H1 (cell line): Measurements from ENCODE around the gene TEN1. TPM values are rescaled to one million over a fixed set of nuclear protein-coding genes. Genes with fewer than 3 reads are reported as not detected.

Source experiments
- CTCF ChIA-PET: fragments of 300-600 bp; sonication (Branson Sonifier 250); formaldehyde crosslinking; loops from one replicate; lab custom pipeline; 2021; ENCODE audit not compliant: partially characterized antibody; lab: Charles Lee
- POLR2A ChIA-PET: fragments of 300-600 bp; sonication (Branson Sonifier 250); formaldehyde crosslinking; loops from one replicate; lab custom pipeline; 2021; ENCODE audit warnings: inconsistent platforms; ENCODE audit not compliant: partially characterized antibody; lab: Charles Lee
- DNase-seq, 2 experiments: peaks; one replicate each; pipeline versions ENCODE4 v3.0.0 to v3.0.0-alpha.2; 2010 to 2022; ENCODE audit warnings: low spot score in 2 of 2, low read depth in 1 of 2, mixed read lengths in 1 of 2
- FAIRE-seq: peaks from 2 replicates; lab custom pipeline; 2011; peaks lifted over from hg19 to GRCh38; lab: Jason Lieb, UNC
- H2AFZ ChIP-seq: 2 replicates; pipeline ENCODE4 v1.8.1; 2012; ENCODE audit warnings: low read length, inconsistent platforms
- H2AK5ac ChIP-seq: 2 replicates; pipeline ENCODE4 v1.6.1; 2013; ENCODE audit warnings: low read depth, low read length
- H2BK120ac ChIP-seq: replicated peaks from 2 replicates; pipeline ENCODE3; 2013; ENCODE audit warnings: low read depth, low read length, inconsistent platforms
- H2BK12ac ChIP-seq: 2 replicates; pipeline ENCODE4 v1.6.1; 2013; ENCODE audit warnings: low read depth, low read length
- H2BK15ac ChIP-seq: 2 replicates; pipeline ENCODE4 v1.6.1; 2013; ENCODE audit warnings: low read length
- H2BK20ac ChIP-seq: 2 replicates; pipeline ENCODE4 v1.6.1; 2013; ENCODE audit warnings: low read length
- H2BK5ac ChIP-seq: 2 replicates; pipeline ENCODE4 v1.6.1; 2013; ENCODE audit warnings: low read depth, low read length
- H3K14ac ChIP-seq: 2 replicates; pipeline ENCODE4 v1.6.1; 2013; ENCODE audit warnings: inconsistent platforms; ENCODE audit not compliant: insufficient read length
- H3K18ac ChIP-seq: 2 replicates; pipeline ENCODE4 v1.6.1; 2013; ENCODE audit warnings: low read length; ENCODE audit errors: extremely low read depth
- H3K23ac ChIP-seq: 2 replicates; pipeline ENCODE4 v1.6.1; 2013; ENCODE audit warnings: inconsistent platforms; ENCODE audit not compliant: insufficient read length
- H3K23me2 ChIP-seq: 2 replicates; pipeline ENCODE4 v1.6.1; 2013; ENCODE audit warnings: low read depth, low read length
- H3K27ac ChIP-seq: 2 replicates; pipeline ENCODE4 v1.6.1; 2011; ENCODE audit warnings: low read depth, low read length, inconsistent platforms
- H3K27me3 ChIP-seq, 4 experiments: replicated peaks in 1 of 4; 1 replicate in 1 of 4; 2 replicates in 3 of 4; pipeline versions ENCODE4 v1.6.1 to v1.8.1; 2011 to 2013; ENCODE audit warnings: low read length in 3 of 4, mild to moderate bottlenecking in 3 of 4, inconsistent platforms in 2 of 4, mixed read lengths in 2 of 4, moderate library complexity in 1 of 4; ENCODE audit not compliant: control insufficient read depth in 3 of 4, insufficient read depth in 3 of 4; ENCODE audit errors: extremely low read depth in 1 of 4
- H3K36me3 ChIP-seq, 4 experiments: 2 replicates each; pipeline versions ENCODE4 v1.6.1 to v1.8.1; 2011 to 2013; ENCODE audit warnings: mild to moderate bottlenecking in 4 of 4, low read length in 3 of 4, moderate library complexity in 2 of 4, control low read depth in 1 of 4, inconsistent platforms in 1 of 4; ENCODE audit not compliant: insufficient read depth in 4 of 4, control insufficient read depth in 2 of 4
- H3K4ac ChIP-seq: replicated peaks from 2 replicates; pipeline ENCODE3; 2013; ENCODE audit warnings: low read length, low read depth, mixed read lengths, inconsistent platforms; ENCODE audit not compliant: insufficient read length
- H3K4me1 ChIP-seq, 4 experiments: replicated peaks in 1 of 4; 1 replicate in 1 of 4; 2 replicates in 3 of 4; pipeline versions ENCODE4 v1.6.1 to v1.8.1; 2011 to 2013; ENCODE audit warnings: low read length in 3 of 4, inconsistent platforms in 2 of 4, mixed read lengths in 1 of 4; ENCODE audit not compliant: insufficient read depth in 4 of 4, control insufficient read depth in 3 of 4
- H3K4me2 ChIP-seq, 2 experiments: 2 replicates each; pipeline versions ENCODE4 v1.6.1 to v1.8.1; 2011 to 2013; ENCODE audit warnings: low read depth in 2 of 2, low read length in 2 of 2, control low read depth in 1 of 2, inconsistent platforms in 1 of 2, mild to moderate bottlenecking in 1 of 2; ENCODE audit not compliant: insufficient read depth in 1 of 2
- H3K4me3 ChIP-seq, 4 experiments: fragments of 200-600, 300-600 bp in 1 of 4; sonication (generic), shearing (Covaris generic), sonication (Bioruptor Twin) in 1 of 4; 2 replicates each; pipeline versions ENCODE4 v1.5.1 to v1.8.1; 2011 to 2016; ENCODE audit warnings: low read length in 4 of 4, low read depth in 3 of 4, control low read depth in 2 of 4, inconsistent platforms in 2 of 4, mild to moderate bottlenecking in 2 of 4, mixed read lengths in 1 of 4, moderate library complexity in 1 of 4; ENCODE audit not compliant: insufficient read depth in 2 of 4; ENCODE audit errors: extremely low read depth in 1 of 4
- H3K56ac ChIP-seq: replicated peaks from 2 replicates; pipeline ENCODE3; 2013; ENCODE audit warnings: low read depth, mild to moderate bottlenecking, mixed read lengths, low read length, inconsistent platforms; ENCODE audit not compliant: insufficient read length
- H3K79me1 ChIP-seq: 2 replicates; pipeline ENCODE4 v1.6.1; 2013; ENCODE audit warnings: low read depth, low read length, control low read depth
- H3K79me2 ChIP-seq, 2 experiments: 2 replicates each; pipeline versions ENCODE4 v1.6.1 to v1.8.1; 2012 to 2013; ENCODE audit warnings: low read length in 2 of 2, mild to moderate bottlenecking in 2 of 2, inconsistent platforms in 1 of 2; ENCODE audit not compliant: insufficient read depth in 2 of 2, control insufficient read depth in 1 of 2
- H3K9ac ChIP-seq, 4 experiments: replicated peaks in 1 of 4; 1 replicate in 1 of 4; 2 replicates in 3 of 4; pipeline versions ENCODE4 v1.6.1 to v1.8.1; 2011 to 2013; ENCODE audit warnings: low read depth in 3 of 4, low read length in 3 of 4, control low read depth in 2 of 4, mild to moderate bottlenecking in 2 of 4, moderate library complexity in 2 of 4, inconsistent platforms in 1 of 4; ENCODE audit errors: extremely low read depth in 1 of 4
- H3K9me3 ChIP-seq, 2 experiments: 2 replicates each; pipeline versions ENCODE4 v1.6.1 to v1.8.1; 2012 to 2013; ENCODE audit warnings: mild to moderate bottlenecking in 2 of 2, moderate library complexity in 2 of 2, control low read depth in 1 of 2, inconsistent platforms in 1 of 2, low read depth in 1 of 2, low read length in 1 of 2, mixed read lengths in 1 of 2; ENCODE audit not compliant: insufficient read depth in 2 of 2
- H4K20me1 ChIP-seq, 2 experiments: replicated peaks in 1 of 2; 2 replicates each; pipeline versions ENCODE3 to v1.8.1; 2011 to 2013; ENCODE audit warnings: inconsistent platforms in 2 of 2, low read length in 2 of 2, mild to moderate bottlenecking in 1 of 2; ENCODE audit not compliant: insufficient read depth in 2 of 2, control insufficient read depth in 1 of 2
- H4K5ac ChIP-seq: 2 replicates; pipeline ENCODE4 v1.6.1; 2013; ENCODE audit warnings: low read length, low read depth, mixed read lengths, inconsistent platforms; ENCODE audit not compliant: insufficient read length
- H4K8ac ChIP-seq: 2 replicates; pipeline ENCODE4 v1.8.0; 2013; ENCODE audit warnings: mild to moderate bottlenecking, moderate library complexity, low read length, inconsistent platforms; ENCODE audit not compliant: insufficient read depth; ENCODE audit errors: extremely low read depth
- H4K91ac ChIP-seq: replicated peaks from 2 replicates; pipeline ENCODE3; 2013; ENCODE audit warnings: low read length, mixed read lengths, inconsistent platforms; ENCODE audit not compliant: insufficient read length
- BCL11A ChIP-seq, 2 experiments: IDR thresholded peaks; one replicate each; pipeline ENCODE4 v1.6.1; 2011; ENCODE audit warnings: low read depth in 2 of 2, low read length in 2 of 2, mild to moderate bottlenecking in 2 of 2
- CEBPB ChIP-seq: IDR thresholded peaks from 2 replicates; pipeline ENCODE4 v1.6.1; 2012; ENCODE audit warnings: low read depth, low read length
- HDAC6 ChIP-seq: IDR thresholded peaks from one replicate; pipeline ENCODE4 v1.7.1; 2012; ENCODE audit warnings: low read depth, mild to moderate bottlenecking, inconsistent platforms, low read length, moderate library complexity
- JUND ChIP-seq: IDR thresholded peaks from 2 replicates; pipeline ENCODE4 v1.6.1; 2011; ENCODE audit warnings: mild to moderate bottlenecking, improper control_type of control experiment, low read length
- KDM4A ChIP-seq: IDR thresholded peaks from one replicate; pipeline ENCODE4 v1.7.1; 2012; ENCODE audit warnings: low read depth, mild to moderate bottlenecking, moderate library complexity, low read length, inconsistent platforms; ENCODE audit not compliant: severe bottlenecking
- NANOG ChIP-seq: IDR thresholded peaks from 2 replicates; pipeline ENCODE4 v1.6.1; 2011; ENCODE audit warnings: low read length, low read depth, mild to moderate bottlenecking, inconsistent platforms; ENCODE audit not compliant: insufficient read depth, poor library complexity, severe bottlenecking
- POLR2AphosphoS5 ChIP-seq: IDR thresholded peaks from 2 replicates; pipeline ENCODE4 v1.6.1; 2011; ENCODE audit warnings: low read depth, low read length
- RFX5 ChIP-seq: IDR thresholded peaks from 2 replicates; pipeline ENCODE4 v1.6.1; 2011; ENCODE audit warnings: low read depth, low read length, improper control_type of control experiment, borderline replicate concordance
- TCF12 ChIP-seq: IDR thresholded peaks from 2 replicates; pipeline ENCODE4 v1.6.1; 2011; ENCODE audit warnings: low read depth, mild to moderate bottlenecking, low read length
- ZNF274 ChIP-seq: IDR thresholded peaks from 2 replicates; pipeline ENCODE4 v1.7.0; 2012; ENCODE audit warnings: low read length, borderline replicate concordance; ENCODE audit errors: extremely low read depth
- WGBS, 2 experiments: shearing (Covaris generic) in 1 of 2; methylation state at CpG; one replicate each; pipeline versions ENCODE4 v1.1.6 to v1.1.7; 2013 to 2015; ENCODE audit warnings: low lambda C conversion rate in 2 of 2, mixed read lengths in 2 of 2, inconsistent platforms in 1 of 2, low coverage in 1 of 2, missing lambda C conversion rate in 1 of 2; ENCODE audit not compliant: insufficient replicate concordance in 2 of 2, insufficient coverage in 1 of 2, insufficient read length in 1 of 2; ENCODE audit errors: extremely low coverage in 1 of 2, missing lambda C conversion rate in 1 of 2; 5-methylcytosine and 5-hydroxymethylcytosine counted together
- polyA plus RNA-seq, 7 experiments: library from polyadenylated mRNA; depleted of rRNA in 3 of 7; stranded (reverse) in 5 of 7; unstranded in 2 of 7; fragments of >200 nt in 5 of 7; fragments of 200-250 nt in 2 of 7; gene quantifications; 1 replicate in 5 of 7; 2 replicates in 1 of 7; 4 replicates in 1 of 7; pipeline versions ENCODE4 v1.2.1 to v1.2.3, GENCODE V29; 2011 to 2013; ENCODE audit warnings: missing spikeins in 2 of 7, mixed read lengths in 2 of 7
- total RNA-seq: library from RNA; stranded (reverse); fragmentation: NEBNext Ultra II Directional; extraction: Animal tissue kit (Norgen Biotek cat#: 25700); gene quantifications from 2 replicates; pipeline ENCODE4 v1.2.1, GENCODE V29; 2021
- TF ChIP-seq, protein P1 (sequence below): IDR thresholded peaks from 2 replicates; pipeline ENCODE4 v1.6.1; 2012; ENCODE audit warnings: inconsistent platforms
- TF ChIP-seq, protein P2 (sequence below), 3 experiments: IDR thresholded peaks; 1 replicate in 2 of 3; 2 replicates in 1 of 3; pipeline versions ENCODE4 v1.5.1 to v1.6.1; 2011; ENCODE audit warnings: low read length in 3 of 3, mild to moderate bottlenecking in 3 of 3, inconsistent platforms in 2 of 3, low read depth in 1 of 3, moderate library complexity in 1 of 3; ENCODE audit not compliant: insufficient read depth in 1 of 3; ENCODE audit errors: control extremely low read depth in 1 of 3

TEN1 gene
- total and polyA plus RNA-seq, 2 of the 8 experiments (the other 6 are each of a cell fraction or from before 2014, with no cell fraction given): 15.9 to 18.7 TPM

DNA sequence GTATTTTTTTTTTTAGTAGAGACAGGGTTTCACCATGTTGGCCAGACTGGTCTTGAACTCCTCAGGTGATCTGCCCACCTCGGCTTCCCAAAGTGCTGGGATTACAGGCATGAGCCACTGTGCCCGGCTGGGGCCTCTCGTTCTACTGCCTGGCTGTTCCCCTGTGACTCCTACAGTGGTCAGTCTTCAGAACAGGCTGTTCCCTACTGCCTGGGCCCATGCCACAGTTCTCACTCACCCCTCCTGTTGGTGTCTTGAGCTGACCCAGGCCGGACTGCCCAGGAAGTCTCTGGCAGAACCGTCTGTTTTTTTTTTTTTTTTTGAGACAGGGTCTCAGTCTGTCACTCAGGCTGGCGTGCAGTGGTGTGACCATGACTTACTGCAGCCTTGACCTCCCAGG lies 24.9 kb downstream of the TEN1 start:
- H3K36me3 ChIP-seq: no peaks in the 10 kb centered on the region; a peak in 2 of 8 replicates
- H3K4me2 ChIP-seq: no peak overlapping the region
- H2AFZ ChIP-seq: no peak overlapping the region
- H3K4ac ChIP-seq: no peak overlapping the region
- H3K27ac ChIP-seq: no peak overlapping the region
- no peak overlapping the region for H2BK12ac ChIP-seq
- no peak overlapping the region for H3K14ac ChIP-seq
- no peaks in the 10 kb centered on the region for H3K23me2 ChIP-seq
- no peaks in the 10 kb centered on the region for H3K27me3 ChIP-seq
- no peak overlapping the region for H2BK15ac ChIP-seq
- H2BK120ac ChIP-seq: no peak overlapping the region
- H3K18ac ChIP-seq: no peak overlapping the region
- no peak overlapping the region for H3K56ac ChIP-seq
- ChIA-PET CTCF (interaction anchor here (0.6 to 32.0 kb wide), 17 partner anchors 10 to 284 kb away, joined by 3 to 885 read pairs (median 8); partner anchors contain the start of genes EVPL, MRPL38, TRIM47 and TRIM65), POLR2A (interaction anchor here (1.1 to 1.6 kb wide), 4 partner anchors 10 to 108 kb away, joined by 3 to 5 read pairs (median 3); partner anchors contain the start of gene FBF1)
- no peak overlapping the region for H3K23ac ChIP-seq
- H2AK5ac ChIP-seq: no peak overlapping the region
- no peak overlapping the region for H4K5ac ChIP-seq
- no peaks in the 10 kb centered on the region for H3K9me3 ChIP-seq
- no peak overlapping the region for H3K4me3 ChIP-seq
- no peak for FAIRE-seq
- no peak overlapping the region for H2BK20ac ChIP-seq
- DNase-seq: no peak
- no peak overlapping the region for H3K9ac ChIP-seq
- H4K8ac ChIP-seq: no peak overlapping the region
- no peaks in the 10 kb centered on the region for H3K79me1 ChIP-seq
- H2BK5ac ChIP-seq: no peak overlapping the region
- no peak overlapping the region for H4K91ac ChIP-seq
- 80% methylated on average over 4 of the region's 6 CpGs; no CpG with 5 or more reads in 1 of the 2 experiments for WGBS, 2 experiments
- H3K79me2 ChIP-seq: no peaks in the 10 kb centered on the region
- H4K20me1 ChIP-seq: no peaks in the 10 kb centered on the region
- no peaks in the 10 kb centered on the region; a peak in 2 of 7 replicates for H3K4me1 ChIP-seq
- TF ChIP-seq TCF12 (no peak), CEBPB (no peak), POLR2AphosphoS5 (no peak), JUND (no peak), NANOG (no peak), HDAC6 (no peak), BCL11A (IDR thresholded peaks at IDR 0.05; ENCODE audit: low read depth in 2 of 2, low read length in 2 of 2) (no peak), ZNF274 (no peak), RFX5 (no peak), KDM4A (no peak)
- TF ChIP-seq, protein P1, sequence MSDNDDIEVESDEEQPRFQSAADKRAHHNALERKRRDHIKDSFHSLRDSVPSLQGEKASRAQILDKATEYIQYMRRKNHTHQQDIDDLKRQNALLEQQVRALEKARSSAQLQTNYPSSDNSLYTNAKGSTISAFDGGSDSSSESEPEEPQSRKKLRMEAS: no peak
- TF ChIP-seq, protein P2, sequence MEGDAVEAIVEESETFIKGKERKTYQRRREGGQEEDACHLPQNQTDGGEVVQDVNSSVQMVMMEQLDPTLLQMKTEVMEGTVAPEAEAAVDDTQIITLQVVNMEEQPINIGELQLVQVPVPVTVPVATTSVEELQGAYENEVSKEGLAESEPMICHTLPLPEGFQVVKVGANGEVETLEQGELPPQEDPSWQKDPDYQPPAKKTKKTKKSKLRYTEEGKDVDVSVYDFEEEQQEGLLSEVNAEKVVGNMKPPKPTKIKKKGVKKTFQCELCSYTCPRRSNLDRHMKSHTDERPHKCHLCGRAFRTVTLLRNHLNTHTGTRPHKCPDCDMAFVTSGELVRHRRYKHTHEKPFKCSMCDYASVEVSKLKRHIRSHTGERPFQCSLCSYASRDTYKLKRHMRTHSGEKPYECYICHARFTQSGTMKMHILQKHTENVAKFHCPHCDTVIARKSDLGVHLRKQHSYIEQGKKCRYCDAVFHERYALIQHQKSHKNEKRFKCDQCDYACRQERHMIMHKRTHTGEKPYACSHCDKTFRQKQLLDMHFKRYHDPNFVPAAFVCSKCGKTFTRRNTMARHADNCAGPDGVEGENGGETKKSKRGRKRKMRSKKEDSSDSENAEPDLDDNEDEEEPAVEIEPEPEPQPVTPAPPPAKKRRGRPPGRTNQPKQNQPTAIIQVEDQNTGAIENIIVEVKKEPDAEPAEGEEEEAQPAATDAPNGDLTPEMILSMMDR (IDR thresholded peaks at IDR 0.05; ENCODE audit: control extremely low read depth in 1 of 3, insufficient read depth in 1 of 3, low read depth in 1 of 3, low read length in 3 of 3): no peak
